H9 (cell line): Measurements from ENCODE around the gene TRMT61A. TPM values are rescaled to one million over a fixed set of nuclear protein-coding genes. Genes with fewer than 3 reads are reported as not detected.

Source experiments
- DNase-seq: peaks from one replicate; pipeline ENCODE4 v3.0.0-alpha.2; 2017
- H2AFZ ChIP-seq: one replicate; pipeline ENCODE4 v1.6.1; 2013; ENCODE audit warnings: mild to moderate bottlenecking, low read length, control low read depth, moderate library complexity
- H2AK5ac ChIP-seq: 2 replicates; pipeline ENCODE4 v1.6.1; 2013; ENCODE audit warnings: low read length, control low read depth, mixed read lengths; ENCODE audit not compliant: insufficient read length
- H2BK120ac ChIP-seq: one replicate; pipeline ENCODE4 v1.6.1; 2013; ENCODE audit warnings: low read depth, mild to moderate bottlenecking, low read length, control low read depth, inconsistent platforms; ENCODE audit not compliant: poor library complexity, severe bottlenecking
- H2BK12ac ChIP-seq: 2 replicates; pipeline ENCODE4 v1.6.1; 2013; ENCODE audit warnings: low read length, control low read depth, mixed read lengths, low read depth; ENCODE audit not compliant: insufficient read length
- H2BK15ac ChIP-seq: 2 replicates; pipeline ENCODE4 v1.6.1; 2013; ENCODE audit warnings: low read depth, low read length, control low read depth
- H2BK20ac ChIP-seq: one replicate; pipeline ENCODE4 v1.6.1; 2013; ENCODE audit warnings: low read depth, mild to moderate bottlenecking, low read length, control low read depth, inconsistent platforms; ENCODE audit not compliant: poor library complexity, severe bottlenecking
- H2BK5ac ChIP-seq: 2 replicates; pipeline ENCODE4 v1.6.1; 2013; ENCODE audit warnings: low read length, control low read depth, mixed read lengths; ENCODE audit not compliant: insufficient read length
- H3K14ac ChIP-seq: 2 replicates; pipeline ENCODE4 v1.6.1; 2013; ENCODE audit warnings: low read length, control low read depth; ENCODE audit not compliant: insufficient read depth
- H3K18ac ChIP-seq: 2 replicates; pipeline ENCODE4 v1.6.1; 2013; ENCODE audit warnings: low read depth, mild to moderate bottlenecking, mixed read lengths, low read length, control low read depth; ENCODE audit not compliant: insufficient read length
- H3K23ac ChIP-seq: 2 replicates; pipeline ENCODE4 v1.6.1; 2013; ENCODE audit warnings: low read length, control low read depth, mixed read lengths, low read depth; ENCODE audit not compliant: insufficient read length
- H3K23me2 ChIP-seq: 2 replicates; pipeline ENCODE4 v1.6.1; 2013; ENCODE audit warnings: low read depth, mild to moderate bottlenecking, mixed read lengths, low read length, control low read depth; ENCODE audit not compliant: insufficient read length, poor library complexity, severe bottlenecking
- H3K27ac ChIP-seq: 2 replicates; pipeline ENCODE4 v1.5.1; 2013; ENCODE audit warnings: low read length, control low read depth, mixed read lengths, low read depth; ENCODE audit not compliant: insufficient read length
- H3K27me3 ChIP-seq: 2 replicates; pipeline ENCODE4 v1.6.1; 2013; ENCODE audit warnings: low read length, control low read depth, inconsistent platforms; ENCODE audit not compliant: insufficient read depth
- H3K4ac ChIP-seq: 2 replicates; pipeline ENCODE4 v1.6.1; 2013; ENCODE audit warnings: low read depth, mild to moderate bottlenecking, control low read depth, inconsistent platforms, low read length, moderate library complexity
- H3K4me1 ChIP-seq: 2 replicates; pipeline ENCODE4 v1.6.1; 2013; ENCODE audit warnings: low read length, control low read depth, inconsistent platforms; ENCODE audit not compliant: insufficient read depth
- H3K4me2 ChIP-seq: 2 replicates; pipeline ENCODE4 v1.6.1; 2013; ENCODE audit warnings: low read length, control low read depth, mixed read lengths; ENCODE audit not compliant: insufficient read length, insufficient read depth
- H3K56ac ChIP-seq: 2 replicates; pipeline ENCODE4 v1.6.1; 2013; ENCODE audit warnings: low read depth, mild to moderate bottlenecking, mixed read lengths, low read length, control low read depth; ENCODE audit not compliant: insufficient read length
- H3K79me1 ChIP-seq: 2 replicates; pipeline ENCODE4 v1.6.1; 2013; ENCODE audit warnings: low read depth, mild to moderate bottlenecking, moderate library complexity, low read length, control low read depth, inconsistent platforms; ENCODE audit not compliant: insufficient read depth, poor library complexity, severe bottlenecking
- H3K79me2 ChIP-seq: 2 replicates; pipeline ENCODE4 v1.6.1; 2013; ENCODE audit warnings: low read length, control low read depth, inconsistent platforms; ENCODE audit not compliant: insufficient read depth
- H3K9ac ChIP-seq: 2 replicates; pipeline ENCODE4 v1.6.1; 2013; ENCODE audit warnings: low read length, control low read depth, mixed read lengths; ENCODE audit not compliant: insufficient read length; ENCODE audit errors: extremely low read depth
- H3K9me3 ChIP-seq: one replicate; pipeline ENCODE4 v1.6.1; 2013; ENCODE audit warnings: low read depth, low read length, inconsistent platforms; ENCODE audit not compliant: control insufficient read depth
- H3T11ph ChIP-seq: one replicate; pipeline ENCODE4 v1.6.1; 2013; ENCODE audit warnings: mild to moderate bottlenecking, low read length, control low read depth, inconsistent platforms
- H4K20me1 ChIP-seq: one replicate; pipeline ENCODE4 v1.6.1; 2013; ENCODE audit not compliant: control insufficient read depth, insufficient read length, insufficient read depth
- H4K5ac ChIP-seq: 2 replicates; pipeline ENCODE4 v1.6.1; 2013; ENCODE audit warnings: low read depth, mild to moderate bottlenecking, mixed read lengths, low read length, control low read depth; ENCODE audit not compliant: insufficient read length
- H4K8ac ChIP-seq: replicated peaks from 2 replicates; pipeline ENCODE4 v1.6.1; 2013; ENCODE audit warnings: low read length, control low read depth, mixed read lengths, low read depth; ENCODE audit not compliant: insufficient read length
- H4K91ac ChIP-seq: 2 replicates; pipeline ENCODE4 v1.6.1; 2013; ENCODE audit warnings: low read depth, mild to moderate bottlenecking, moderate library complexity, mixed read lengths, low read length, control low read depth; ENCODE audit not compliant: insufficient read length
- H3K27ac Mint-ChIP-seq, 3 experiments: 2 replicates in 2 of 3; 3 replicates in 1 of 3; pipeline ENCODE4 v1.8.0; 2020 to 2021; ENCODE audit warnings: mixed read lengths in 3 of 3, mild to moderate bottlenecking in 1 of 3, moderate library complexity in 1 of 3
- H3K27me3 Mint-ChIP-seq: 2 replicates; pipeline ENCODE4 v1.8.0; 2021; ENCODE audit warnings: low read depth, mild to moderate bottlenecking, moderate library complexity, mixed read lengths
- H3K36me3 Mint-ChIP-seq, 3 experiments: 2 replicates in 2 of 3; 3 replicates in 1 of 3; pipeline ENCODE4 v1.8.0; 2020 to 2021; ENCODE audit warnings: low read depth in 3 of 3, mixed read lengths in 3 of 3; ENCODE audit not compliant: insufficient read depth in 1 of 3
- H3K4me1 Mint-ChIP-seq, 2 experiments: 2 replicates each; pipeline ENCODE4 v1.8.0; 2020; ENCODE audit warnings: mixed read lengths in 2 of 2
- H3K4me3 Mint-ChIP-seq, 2 experiments: 2 replicates in 1 of 2; 3 replicates in 1 of 2; pipeline ENCODE4 v1.8.0; 2020 to 2021; ENCODE audit warnings: mild to moderate bottlenecking in 2 of 2, mixed read lengths in 2 of 2, moderate library complexity in 1 of 2
- H3K9me3 Mint-ChIP-seq, 2 experiments: 2 replicates in 1 of 2; 3 replicates in 1 of 2; pipeline ENCODE4 v1.8.0; 2020; ENCODE audit warnings: mild to moderate bottlenecking in 2 of 2, mixed read lengths in 2 of 2, moderate library complexity in 1 of 2
- CTCF ChIP-seq: fragments of 200-600 bp; sonication (generic); conservative IDR thresholded peaks from 3 replicates; pipeline ENCODE4 v1.8.0; 2021; ENCODE audit warnings: antibody characterized with exemption, mild to moderate bottlenecking
- WGBS: extraction: QIAGEN DNeasy Blood & Tissue Kit; methylation state at CpG from one replicate; pipeline ENCODE4 v1.1.7; 2013; ENCODE audit warnings: missing lambda C conversion rate, low lambda C conversion rate, mixed read lengths; ENCODE audit not compliant: insufficient read length; ENCODE audit errors: extremely low coverage; 5-methylcytosine and 5-hydroxymethylcytosine counted together
- total RNA-seq: library from RNA; stranded (reverse); gene quantifications from 2 replicates; pipeline ENCODE4 v1.2.1, GENCODE V29; 2021

Gene TRMT61A
- total RNA-seq, 1 experiment from 2014 or later = 21.9 TPM

- Histone ChIP-seq H4K20me1 (no peaks in the 10 kb centered on the region), H4K5ac (no peak overlapping the region), H3K4me2 (no peak overlapping the region), H4K8ac (no peak overlapping the region), H3K4ac (no peak overlapping the region), H2BK120ac (no peak overlapping the region), H3K23me2 (no peaks in the 10 kb centered on the region), H3K27me3 (no peaks in the 10 kb centered on the region), H3K9ac (no peak overlapping the region), H2AK5ac (no peak overlapping the region), H3K79me2 (no peaks in the 10 kb centered on the region), H3K14ac (no peak overlapping the region), H3K4me1 (no peaks in the 10 kb centered on the region), H4K91ac (no peak overlapping the region), H2BK12ac (no peak overlapping the region), H3K9me3 (no peaks in the 10 kb centered on the region), H3K23ac (no peak overlapping the region), H2BK20ac (no peak overlapping the region), H3K18ac (no peak overlapping the region), H3T11ph (no peak overlapping the region), H3K79me1 (no peaks in the 10 kb centered on the region), H2AFZ (no peak overlapping the region), H2BK15ac (no peak overlapping the region), H2BK5ac (no peak overlapping the region), H3K56ac (no peak overlapping the region), H3K27ac (no peak overlapping the region)
- DNase-seq = no peak
- Mint-ChIP-seq H3K27ac (no peak overlapping the region; a peak in 1 of 7 replicates), H3K9me3 (no peaks in the 10 kb centered on the region), H3K36me3 (peaks cover 34 to 59% (median 50%) of the 10 kb centered on the region in 3 experiments), H3K4me1 (peaks cover 0 to 2% of the 10 kb centered on the region in 2 experiments; a peak in 2 of 4 replicates), H3K27me3 (no peaks in the 10 kb centered on the region), H3K4me3 (no peak overlapping the region)
- TF ChIP-seq CTCF = no peak
- WGBS = no CpG with 5 or more reads among the region's 18 CpGs
These were observed 26.1 kb upstream of the TRMT61A start for GRCh38 chr14:103502877-103503276.
